Immature natural killer cell (primary cell): ENCODE data around the gene SERINC2. TPM values are rescaled to one million over a fixed set of nuclear protein-coding genes. Genes with fewer than 3 reads are reported as not detected.
"Not testable (repeated sequence)": the region's sequence is repeated elsewhere in the genome, so short reads cannot be mapped to it uniquely, and the experiment has no call there.

Experiments
- DNase-seq, 3 donors: peaks; one replicate each; pipeline ENCODE4 v3.0.0; 2022; ENCODE audit warnings: mixed read lengths in 1 of 3
- H3K27ac Mint-ChIP-seq, 6 donors: one replicate each; pipeline ENCODE4 v1.8.0; 2020; ENCODE audit warnings: mixed read lengths in 6 of 6, mild to moderate bottlenecking in 5 of 6, inconsistent platforms in 4 of 6, moderate library complexity in 3 of 6
- H3K27me3 Mint-ChIP-seq, 3 donors: one replicate each; pipeline ENCODE4 v1.8.0; 2020 to 2021; ENCODE audit warnings: low read depth in 3 of 3, mild to moderate bottlenecking in 3 of 3, mixed read lengths in 3 of 3, moderate library complexity in 3 of 3, inconsistent platforms in 1 of 3
- H3K36me3 Mint-ChIP-seq, 3 donors: one replicate each; pipeline ENCODE4 v1.8.0; 2020; ENCODE audit warnings: mixed read lengths in 3 of 3, inconsistent platforms in 2 of 3, mild to moderate bottlenecking in 2 of 3
- H3K4me1 Mint-ChIP-seq, 2 donors: one replicate each; pipeline ENCODE4 v1.8.0; 2020; ENCODE audit warnings: inconsistent platforms in 2 of 2, mild to moderate bottlenecking in 2 of 2, mixed read lengths in 2 of 2, moderate library complexity in 1 of 2
- H3K4me3 Mint-ChIP-seq, 5 donors: one replicate each; pipeline ENCODE4 v1.8.0; 2020; ENCODE audit warnings: mild to moderate bottlenecking in 5 of 5, mixed read lengths in 5 of 5, inconsistent platforms in 3 of 5, moderate library complexity in 3 of 5
- H3K9me3 Mint-ChIP-seq, 6 donors: one replicate each; pipeline ENCODE4 v1.8.0; 2020; ENCODE audit warnings: mild to moderate bottlenecking in 6 of 6, mixed read lengths in 6 of 6, inconsistent platforms in 4 of 6, moderate library complexity in 3 of 6
- polyA plus RNA-seq, 3 donors: library from polyadenylated mRNA; unstranded; fragments of 300-500 nt; fragmentation: Illumina TruSeq; gene quantifications; one replicate each; pipeline ENCODE4 v1.2.3, GENCODE V29; 2021

The SERINC2 gene
- polyA plus RNA-seq, 3 donors from 2014 or later = not detected

DNA sequence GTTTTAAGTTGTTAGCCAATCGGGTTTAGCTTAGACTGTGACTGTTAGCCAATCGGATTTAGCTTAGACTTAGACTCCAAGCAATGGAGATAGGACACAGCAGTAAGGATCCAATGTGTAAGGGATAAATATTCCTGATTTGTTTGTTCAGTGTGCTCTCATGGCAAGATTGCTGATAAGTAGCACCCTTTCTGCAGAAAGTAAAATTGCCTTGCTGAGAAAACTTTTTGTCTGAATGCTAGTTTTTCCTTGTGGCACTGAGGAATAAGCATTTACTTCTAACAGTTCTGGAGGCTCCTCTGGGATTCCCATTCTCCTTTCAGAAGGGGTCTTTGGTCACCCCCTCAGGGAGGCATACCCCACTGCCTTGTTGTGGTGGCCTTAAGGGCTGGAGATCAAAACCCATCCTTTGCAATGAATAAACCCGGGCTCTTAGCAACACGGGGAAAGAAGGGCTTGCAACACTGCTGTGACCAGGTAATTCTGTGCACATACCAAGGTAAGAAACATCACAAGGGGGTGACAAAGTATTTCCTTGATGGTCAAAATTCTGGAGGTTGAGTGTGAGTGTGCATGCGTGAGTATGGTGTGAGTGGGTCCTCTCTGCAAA lies 45.4 kb downstream of the SERINC2 start:
- no peak overlapping the region for H3K4me3 Mint-ChIP-seq
- H3K9me3 Mint-ChIP-seq = peaks cover 10 to 57% (median 33%) of the 10 kb centered on the region in 6 donors
- no peaks in the 10 kb centered on the region for H3K36me3 Mint-ChIP-seq

DNA sequence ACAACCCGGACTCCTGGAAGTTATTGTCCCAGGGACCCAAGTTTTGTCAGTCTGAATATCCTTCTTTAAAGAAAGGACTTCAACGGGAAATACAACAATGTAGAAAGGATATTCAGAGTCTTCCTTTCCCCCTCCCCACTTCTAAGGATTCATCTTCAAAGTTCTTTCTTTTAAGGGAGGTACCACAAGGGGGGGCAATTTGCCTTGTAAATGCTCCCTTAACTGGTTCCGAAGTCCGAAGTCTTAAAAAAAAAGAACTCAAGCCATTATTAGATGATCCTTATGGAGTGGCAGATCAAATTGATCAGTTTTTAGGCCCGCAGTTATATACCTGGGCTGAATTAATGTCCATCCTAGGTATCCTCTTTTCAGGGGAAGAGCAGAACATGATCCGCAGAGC lies 47.0 kb downstream of the SERINC2 start:
- H3K27me3 Mint-ChIP-seq = peaks cover 0 to 17% (median 5%) of the 10 kb centered on the region in 3 donors
- no peaks in the 10 kb centered on the region for H3K4me1 Mint-ChIP-seq
- no peak overlapping the region for H3K27ac Mint-ChIP-seq
- H3K36me3 Mint-ChIP-seq = no peaks in the 10 kb centered on the region
- DNase-seq = no peak
- peaks cover 7 to 48% (median 29%) of the 10 kb centered on the region in 6 donors for H3K9me3 Mint-ChIP-seq
- H3K4me3 Mint-ChIP-seq = no peak overlapping the region

More for the DNA sequence above, 45.4 kb downstream of the SERINC2 start:
- peaks cover 3 to 14% (median 5%) of the 10 kb centered on the region in 3 donors for H3K27me3 Mint-ChIP-seq
- DNase-seq = no peak
- no peaks in the 10 kb centered on the region for H3K4me1 Mint-ChIP-seq
- H3K27ac Mint-ChIP-seq = no peak overlapping the region

DNA sequence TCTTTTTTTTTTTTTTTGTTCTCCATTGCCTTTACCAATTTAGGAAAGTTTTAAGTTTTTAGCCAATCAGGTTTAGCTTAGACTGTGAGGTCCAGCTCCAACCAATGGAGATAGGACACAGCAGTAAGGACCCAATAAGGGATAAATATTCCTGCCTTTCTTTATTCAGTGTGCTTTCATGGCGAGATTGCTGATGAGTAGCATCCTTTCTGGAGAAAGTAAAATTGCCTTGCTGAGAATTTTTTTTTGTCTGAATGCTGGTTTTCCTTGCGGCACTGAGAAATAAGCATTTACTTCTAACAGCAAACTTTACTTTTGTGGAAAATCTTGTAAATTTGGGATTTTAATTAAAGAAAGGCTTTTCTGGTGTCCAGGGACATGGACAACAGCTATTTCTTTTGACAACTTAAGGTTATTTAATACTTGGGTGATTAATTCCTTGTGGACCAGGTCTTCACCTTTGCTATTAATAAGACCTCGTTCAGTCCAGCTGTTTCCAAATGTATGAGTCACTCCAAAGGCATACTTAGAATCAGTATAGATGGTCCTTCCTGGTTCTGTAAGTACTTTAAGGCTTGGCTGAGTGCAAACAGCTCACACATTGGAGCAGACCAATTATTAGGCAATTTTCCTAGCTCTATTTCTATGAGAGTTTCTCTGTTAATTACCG lies 54.1 kb downstream of the SERINC2 start:
- Mint-ChIP-seq H3K4me1 (no peaks in the 10 kb centered on the region), H3K36me3 (no peaks in the 10 kb centered on the region), H3K27me3 (peaks cover 2 to 23% (median 5%) of the 10 kb centered on the region in 3 donors), H3K9me3 (peaks cover 0 to 15% (median 4%) of the 10 kb centered on the region in 6 donors), H3K4me3 (no peak overlapping the region), H3K27ac (no peak overlapping the region)
- DNase-seq = no peak

DNA sequence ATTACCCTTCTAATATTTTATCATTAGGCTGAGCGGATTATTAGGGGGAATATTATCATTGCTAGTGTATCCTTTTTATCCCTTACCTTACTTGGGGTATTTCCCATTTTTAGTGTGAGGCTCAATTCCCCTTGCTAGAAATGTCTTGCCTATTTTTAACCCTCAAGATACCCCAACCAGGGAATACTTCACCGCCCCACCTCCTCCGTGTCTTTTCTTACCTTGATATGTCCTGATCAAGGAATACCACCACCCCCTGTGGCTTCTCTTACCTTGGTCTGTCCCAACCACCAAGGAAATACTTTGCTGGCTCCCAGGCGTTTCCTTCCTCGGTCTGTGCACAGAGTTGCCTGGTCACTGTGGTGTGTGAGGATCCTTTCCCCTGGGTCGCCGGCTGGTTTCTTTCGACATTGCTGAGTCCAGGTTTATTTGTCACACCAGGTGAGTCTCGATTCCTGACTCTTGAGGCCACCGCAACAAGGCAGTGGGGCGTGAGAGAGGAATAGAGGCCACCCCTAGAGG lies 57.8 kb downstream of the SERINC2 start:
- Mint-ChIP-seq H3K27ac (no peak overlapping the region), H3K4me3 (no peak overlapping the region), H3K4me1 (no peaks in the 10 kb centered on the region), H3K9me3 (peaks cover 0 to 15% (median 4%) of the 10 kb centered on the region in 6 donors), H3K36me3 (no peaks in the 10 kb centered on the region), H3K27me3 (peaks cover 0 to 11% (median 5%) of the 10 kb centered on the region in 3 donors)
- no peak for DNase-seq

DNA sequence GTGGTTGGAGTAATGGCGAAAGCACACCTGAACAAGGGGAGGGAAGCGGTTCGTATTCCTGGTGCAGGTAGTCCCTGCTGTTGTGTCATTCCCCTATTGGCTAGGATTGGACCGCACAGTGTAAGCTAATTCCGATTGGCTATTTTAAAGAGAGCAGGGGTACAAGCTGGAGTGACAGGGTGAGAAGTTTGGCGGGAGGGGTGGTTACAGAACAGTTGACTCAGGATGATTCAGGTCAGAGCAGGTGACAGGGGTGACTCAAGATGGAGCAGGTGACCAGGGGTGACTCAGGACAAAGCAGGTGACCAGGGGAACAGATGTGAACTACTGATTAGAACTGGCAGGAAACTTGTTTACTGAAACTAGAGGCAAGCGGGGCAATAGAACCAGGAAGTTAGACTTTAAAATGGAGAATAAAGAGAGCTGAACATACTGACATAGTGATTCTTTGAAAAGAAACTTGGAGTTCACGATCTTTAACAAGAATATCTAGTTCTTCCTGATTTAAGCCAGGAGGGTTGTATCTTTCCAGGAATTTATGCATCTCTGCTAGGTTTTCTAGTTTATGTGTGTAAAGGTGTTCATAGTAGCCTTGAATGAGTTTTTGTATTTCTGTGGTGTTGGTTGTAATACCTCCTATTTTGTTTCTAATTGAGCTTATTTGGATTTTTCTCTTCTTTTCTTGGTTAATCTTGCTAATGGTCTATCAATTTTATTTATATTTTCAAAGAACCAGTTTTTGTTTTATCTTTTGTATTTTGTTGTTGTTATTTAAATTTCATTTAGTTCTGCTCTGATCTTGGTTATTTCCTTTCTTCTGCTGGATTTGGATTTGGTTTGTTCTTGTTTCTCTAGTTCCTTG lies 58.7 kb downstream of the SERINC2 start:
- peaks cover 2 to 11% (median 5%) of the 10 kb centered on the region in 3 donors for H3K27me3 Mint-ChIP-seq
- H3K27ac Mint-ChIP-seq, H3K4me3 Mint-ChIP-seq, H3K4me1 Mint-ChIP-seq, H3K36me3 Mint-ChIP-seq, DNase-seq, H3K9me3 Mint-ChIP-seq: not testable (repeated sequence)

DNA sequence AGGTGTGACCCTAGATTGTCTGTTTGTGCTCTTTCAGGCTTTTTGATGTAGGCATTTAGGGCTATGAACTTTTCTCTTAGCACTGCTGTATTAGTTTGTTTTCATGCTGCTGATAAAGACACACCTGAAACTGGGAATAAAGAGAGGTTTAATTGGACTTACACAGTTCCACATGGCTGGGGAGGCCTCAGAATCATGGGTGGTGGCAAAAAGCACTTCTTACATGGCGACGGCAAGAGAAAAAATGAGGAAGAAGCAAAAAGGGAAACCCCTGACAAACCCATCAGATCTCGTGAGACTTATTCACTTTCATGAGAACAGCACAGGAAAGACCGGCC lies 59.3 kb downstream of the SERINC2 start:
- H3K27me3 Mint-ChIP-seq = peaks cover 2 to 11% (median 5%) of the 10 kb centered on the region in 3 donors
- DNase-seq, H3K27ac Mint-ChIP-seq, H3K9me3 Mint-ChIP-seq, H3K36me3 Mint-ChIP-seq, H3K4me3 Mint-ChIP-seq, H3K4me1 Mint-ChIP-seq: not testable (repeated sequence)

DNA sequence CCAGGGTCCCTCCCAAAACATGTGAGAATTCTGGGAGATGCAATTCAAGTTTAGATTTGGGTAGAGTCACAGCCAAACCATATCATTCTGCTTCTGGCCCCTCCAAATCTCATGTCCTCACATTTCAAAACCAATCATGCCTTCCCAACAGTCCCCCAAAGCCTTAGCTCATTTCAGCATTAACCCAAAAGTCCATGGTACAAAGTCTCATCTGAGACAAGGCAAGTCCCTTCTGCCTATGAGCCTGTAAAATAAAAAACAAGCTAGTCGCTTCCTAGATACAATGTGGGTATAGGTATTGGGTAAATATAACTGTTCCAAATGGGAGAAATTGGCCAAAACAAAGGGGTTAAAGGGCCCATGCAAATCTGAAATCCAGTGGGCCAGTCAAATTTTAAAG lies 59.7 kb downstream of the SERINC2 start:
- H3K27ac Mint-ChIP-seq, DNase-seq, H3K36me3 Mint-ChIP-seq, H3K9me3 Mint-ChIP-seq, H3K4me3 Mint-ChIP-seq, H3K4me1 Mint-ChIP-seq: not testable (repeated sequence)
- H3K27me3 Mint-ChIP-seq = peaks cover 2 to 11% (median 5%) of the 10 kb centered on the region in 3 donors

DNA sequence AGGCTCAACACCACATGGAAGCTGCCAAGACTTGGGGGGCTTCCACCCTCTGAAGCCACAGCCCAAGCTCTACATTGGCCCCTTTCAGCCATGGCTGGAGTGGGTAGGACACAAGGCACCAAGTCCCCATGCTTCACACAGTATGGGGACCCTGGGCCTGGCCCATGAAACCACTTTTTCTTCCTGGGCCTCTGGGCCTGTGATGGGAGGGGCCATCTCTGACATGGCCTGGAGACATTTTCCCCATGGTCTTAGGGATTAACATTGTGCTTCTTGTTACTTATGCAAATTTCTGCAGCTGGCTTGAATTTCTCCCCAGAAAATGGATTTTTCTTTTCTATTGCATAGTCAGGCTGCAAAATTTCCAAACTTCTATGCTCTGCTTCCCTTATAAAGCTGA lies 60.5 kb downstream of the SERINC2 start:
- H3K4me3 Mint-ChIP-seq, H3K4me1 Mint-ChIP-seq, H3K27ac Mint-ChIP-seq, H3K27me3 Mint-ChIP-seq, DNase-seq, H3K36me3 Mint-ChIP-seq, H3K9me3 Mint-ChIP-seq: not testable (repeated sequence)

DNA sequence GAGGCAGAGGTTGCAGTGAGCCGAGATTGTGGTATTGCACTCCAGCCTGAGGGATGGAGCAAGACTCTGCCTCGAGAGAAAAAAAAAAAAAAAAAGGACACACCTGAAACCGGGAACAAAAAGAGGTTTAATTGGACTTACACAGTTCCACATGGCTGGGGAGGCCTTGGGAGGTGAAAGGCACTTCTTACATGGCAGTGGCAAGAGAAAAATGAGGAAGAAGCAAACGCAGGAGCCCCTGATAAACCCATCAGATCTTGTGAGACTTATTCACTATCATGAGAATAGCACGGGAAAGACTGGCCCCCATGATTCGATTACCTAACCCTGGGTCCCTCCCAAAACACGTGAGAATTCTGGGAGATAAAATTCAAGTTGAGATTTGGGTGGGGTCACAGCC lies 61.6 kb downstream of the SERINC2 start:
- H3K27ac Mint-ChIP-seq, H3K4me1 Mint-ChIP-seq, DNase-seq, H3K27me3 Mint-ChIP-seq, H3K9me3 Mint-ChIP-seq, H3K4me3 Mint-ChIP-seq, H3K36me3 Mint-ChIP-seq: not testable (repeated sequence)

DNA sequence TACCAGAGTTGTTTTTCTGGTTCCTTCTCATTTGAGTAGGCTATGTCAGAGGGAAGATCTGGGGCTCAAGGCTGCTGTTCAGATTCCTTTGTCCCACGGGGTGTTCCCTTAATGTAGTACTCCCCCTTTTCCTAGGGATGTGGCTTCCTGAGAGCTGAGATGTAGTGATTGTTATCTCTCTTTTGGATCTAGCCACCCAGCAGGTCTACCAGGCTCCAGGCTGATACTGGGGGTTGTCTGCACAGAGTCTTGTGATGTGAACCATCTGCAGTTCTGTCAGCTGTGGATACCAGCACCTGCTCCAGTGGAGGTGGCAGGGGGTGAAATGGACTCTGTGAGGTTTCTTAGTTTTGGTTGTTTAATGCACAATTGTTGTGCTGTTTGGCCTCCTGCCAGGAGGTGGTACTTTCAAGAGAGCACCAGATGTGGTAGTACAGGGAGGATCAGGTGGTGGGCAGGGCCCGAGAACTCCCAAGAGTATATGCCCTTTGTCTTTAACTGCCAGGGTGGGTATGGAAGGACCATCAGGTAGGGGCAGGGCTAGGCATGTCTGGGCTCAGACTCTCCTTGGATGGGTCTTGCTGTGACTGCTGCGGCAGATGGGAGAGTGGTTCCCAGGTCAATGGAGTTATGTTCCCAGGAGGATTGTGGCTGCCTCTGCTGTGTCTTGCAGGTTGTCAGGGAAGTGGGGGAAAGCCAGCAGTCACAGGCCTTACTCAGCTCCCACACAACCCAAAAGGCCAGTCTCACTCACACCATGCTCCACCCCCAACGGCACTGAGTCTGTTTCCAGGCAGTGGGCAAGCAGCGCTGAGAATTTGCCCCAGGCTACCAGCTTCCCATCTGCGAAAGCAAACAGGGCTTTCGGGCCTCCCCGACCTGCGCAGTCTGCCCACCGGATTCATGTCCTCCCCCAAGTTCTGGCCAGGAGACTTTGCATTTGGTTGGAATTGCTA lies 64.2 kb downstream of the SERINC2 start:
- Mint-ChIP-seq H3K36me3 (no peaks in the 10 kb centered on the region), H3K27me3 (peaks cover 0 to 6% (median 2%) of the 10 kb centered on the region in 3 donors), H3K9me3 (no peaks in the 10 kb centered on the region), H3K4me3 (no peak overlapping the region), H3K27ac (no peak overlapping the region), H3K4me1 (no peaks in the 10 kb centered on the region)
- DNase-seq = no peak

DNA sequence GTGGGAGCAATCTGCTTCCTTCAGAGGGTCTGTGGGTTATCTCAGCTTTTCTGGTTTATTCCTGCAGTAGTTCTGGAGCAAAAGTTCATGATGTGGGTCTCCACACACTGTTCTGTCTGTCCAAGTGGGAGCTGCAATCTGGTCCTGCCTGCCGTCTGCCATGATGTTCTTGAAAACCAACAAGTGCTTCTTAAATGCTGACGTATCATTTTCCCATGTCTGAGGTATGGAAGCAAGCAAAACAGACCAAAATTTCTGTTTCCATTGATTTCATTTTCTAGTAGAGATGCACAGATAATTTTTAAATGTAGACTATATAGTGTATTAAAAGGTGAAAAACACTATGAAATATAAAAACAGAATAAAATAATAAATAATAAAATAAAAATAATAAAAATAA lies 65.2 kb downstream of the SERINC2 start:
- Mint-ChIP-seq H3K4me3 (no peak overlapping the region), H3K36me3 (no peaks in the 10 kb centered on the region), H3K4me1 (no peaks in the 10 kb centered on the region), H3K27ac (no peak overlapping the region), H3K9me3 (no peaks in the 10 kb centered on the region), H3K27me3 (peaks cover 0 to 6% (median 2%) of the 10 kb centered on the region in 3 donors)
- DNase-seq = no peak

DNA sequence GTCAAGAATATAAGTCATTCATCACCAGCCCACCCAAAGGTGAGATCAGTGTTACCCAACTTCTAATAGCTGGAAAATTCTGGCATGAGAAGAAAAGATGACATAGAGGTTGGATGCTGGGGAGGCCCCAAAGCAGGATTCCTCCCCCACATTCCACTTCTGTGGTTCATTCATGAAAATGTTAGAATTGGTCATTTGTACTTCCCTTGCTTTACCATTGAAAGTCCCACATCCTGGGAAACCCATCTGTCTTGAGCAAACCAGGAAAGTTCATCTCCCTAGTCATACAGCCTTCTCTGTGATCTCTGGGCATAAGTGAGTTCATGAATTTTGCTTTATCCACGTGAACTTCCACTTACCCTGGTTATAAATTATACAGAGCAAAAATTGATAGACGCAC lies 66.8 kb downstream of the SERINC2 start:
- Mint-ChIP-seq H3K9me3 (no peaks in the 10 kb centered on the region), H3K4me3 (no peak overlapping the region), H3K27me3 (peaks cover 0 to 6% (median 2%) of the 10 kb centered on the region in 3 donors), H3K27ac (no peak overlapping the region), H3K4me1 (no peaks in the 10 kb centered on the region), H3K36me3 (no peaks in the 10 kb centered on the region)
- no peak for DNase-seq

DNA sequence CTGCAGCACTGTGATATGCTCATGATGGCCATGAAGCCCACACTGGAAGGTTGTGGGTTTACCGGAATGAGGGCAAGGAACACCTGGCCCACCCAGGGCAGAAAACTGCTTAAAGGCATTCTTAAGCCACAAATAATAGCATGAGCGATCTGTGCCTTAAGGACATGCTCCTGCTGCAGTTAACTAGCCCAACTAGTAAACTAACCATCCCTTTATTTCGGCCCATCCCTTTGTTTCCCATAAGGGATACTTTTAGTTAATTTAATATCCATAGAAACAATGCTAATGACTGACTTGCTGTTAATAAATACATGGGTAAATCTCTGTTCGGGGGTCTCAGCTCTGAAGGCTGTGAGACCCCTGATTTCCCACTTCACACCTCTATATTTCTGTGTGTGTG lies 67.4 kb downstream of the SERINC2 start:
- DNase-seq, H3K4me1 Mint-ChIP-seq, H3K27me3 Mint-ChIP-seq, H3K36me3 Mint-ChIP-seq, H3K4me3 Mint-ChIP-seq, H3K27ac Mint-ChIP-seq, H3K9me3 Mint-ChIP-seq: not testable (repeated sequence)
